Measurements from ENCODE around the gene CCDC171.

- TF ChIP-seq CTCF (IDR thresholded peaks at IDR 0.05) (no peak), POLR2A (IDR thresholded peaks at IDR 0.05) (no peak)
These were observed 144.6 kb downstream of the CCDC171 start for GRCh38 chr9:15697446-15697851.
